Keratinocyte (primary cell): ENCODE data around the gene NF2.

Source experiments
- EZH2 ChIP-seq: IDR thresholded peaks from one replicate; pipeline ENCODE4 v1.6.1; 2012; ENCODE audit warnings: inconsistent platforms, mild to moderate bottlenecking, low read length, moderate library complexity
- TF ChIP-seq, protein P1 (sequence below), 3 experiments: IDR thresholded peaks in 1 of 3; conservative IDR thresholded peaks in 1 of 3; optimal IDR thresholded peaks in 1 of 3; 2 replicates in 2 of 3; 3 replicates in 1 of 3; pipeline versions ENCODE3 to v1.5.1; 2011; ENCODE audit warnings: low read length in 3 of 3, mild to moderate bottlenecking in 3 of 3, moderate library complexity in 2 of 3, control low read depth in 1 of 3, inconsistent platforms in 1 of 3; ENCODE audit not compliant: insufficient read depth in 2 of 3; ENCODE audit errors: extremely low read depth in 1 of 3

DNA sequence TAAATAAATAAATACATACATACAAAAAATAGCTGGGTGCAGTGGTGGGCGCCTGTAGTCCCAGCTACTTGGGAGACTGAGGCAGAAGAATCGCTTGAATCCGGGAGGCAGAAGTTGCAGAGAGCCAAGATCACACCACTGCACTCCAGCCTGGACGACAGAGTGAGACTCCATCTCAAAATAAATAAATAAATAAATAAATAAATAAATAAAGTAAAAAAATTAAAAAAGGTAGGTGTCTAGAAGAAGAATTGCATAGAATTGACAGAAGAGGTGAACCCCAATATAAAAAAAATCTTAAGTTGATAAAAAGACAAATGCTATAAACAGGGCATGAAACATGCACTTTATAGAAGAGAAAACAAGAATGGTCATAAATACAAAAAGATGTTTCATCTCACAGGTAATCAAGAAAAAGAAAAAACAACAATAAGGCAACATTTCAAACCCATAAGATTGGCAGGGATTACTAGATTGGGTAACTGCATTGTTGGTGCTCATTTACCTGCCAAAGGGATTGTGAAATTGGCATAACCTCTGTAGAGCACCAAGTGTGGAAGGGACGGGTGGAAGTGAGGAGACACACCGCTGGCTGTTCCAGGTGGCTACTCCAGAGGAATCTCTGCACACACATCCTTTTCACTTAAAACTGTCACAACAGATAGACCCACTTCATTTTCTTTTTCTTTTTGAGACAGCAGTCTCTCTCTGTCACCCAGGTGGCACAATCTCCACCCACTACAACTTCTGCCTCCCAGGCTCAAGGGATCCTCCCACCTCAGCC lies 44.7 kb downstream of the NF2 start:
- TF ChIP-seq, protein P1, sequence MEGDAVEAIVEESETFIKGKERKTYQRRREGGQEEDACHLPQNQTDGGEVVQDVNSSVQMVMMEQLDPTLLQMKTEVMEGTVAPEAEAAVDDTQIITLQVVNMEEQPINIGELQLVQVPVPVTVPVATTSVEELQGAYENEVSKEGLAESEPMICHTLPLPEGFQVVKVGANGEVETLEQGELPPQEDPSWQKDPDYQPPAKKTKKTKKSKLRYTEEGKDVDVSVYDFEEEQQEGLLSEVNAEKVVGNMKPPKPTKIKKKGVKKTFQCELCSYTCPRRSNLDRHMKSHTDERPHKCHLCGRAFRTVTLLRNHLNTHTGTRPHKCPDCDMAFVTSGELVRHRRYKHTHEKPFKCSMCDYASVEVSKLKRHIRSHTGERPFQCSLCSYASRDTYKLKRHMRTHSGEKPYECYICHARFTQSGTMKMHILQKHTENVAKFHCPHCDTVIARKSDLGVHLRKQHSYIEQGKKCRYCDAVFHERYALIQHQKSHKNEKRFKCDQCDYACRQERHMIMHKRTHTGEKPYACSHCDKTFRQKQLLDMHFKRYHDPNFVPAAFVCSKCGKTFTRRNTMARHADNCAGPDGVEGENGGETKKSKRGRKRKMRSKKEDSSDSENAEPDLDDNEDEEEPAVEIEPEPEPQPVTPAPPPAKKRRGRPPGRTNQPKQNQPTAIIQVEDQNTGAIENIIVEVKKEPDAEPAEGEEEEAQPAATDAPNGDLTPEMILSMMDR (optimal IDR thresholded peaks at IDR 0.05 in 1 of 3, IDR thresholded peaks at IDR 0.05 in 1 of 3, conservative IDR thresholded peaks at IDR 0.05 in 1 of 3; ENCODE audit: extremely low read depth in 1 of 3, insufficient read depth in 2 of 3, low read length in 3 of 3): no peak
- TF ChIP-seq EZH2: no peak
